Measurements from ENCODE around the gene TNK2.

DNA sequence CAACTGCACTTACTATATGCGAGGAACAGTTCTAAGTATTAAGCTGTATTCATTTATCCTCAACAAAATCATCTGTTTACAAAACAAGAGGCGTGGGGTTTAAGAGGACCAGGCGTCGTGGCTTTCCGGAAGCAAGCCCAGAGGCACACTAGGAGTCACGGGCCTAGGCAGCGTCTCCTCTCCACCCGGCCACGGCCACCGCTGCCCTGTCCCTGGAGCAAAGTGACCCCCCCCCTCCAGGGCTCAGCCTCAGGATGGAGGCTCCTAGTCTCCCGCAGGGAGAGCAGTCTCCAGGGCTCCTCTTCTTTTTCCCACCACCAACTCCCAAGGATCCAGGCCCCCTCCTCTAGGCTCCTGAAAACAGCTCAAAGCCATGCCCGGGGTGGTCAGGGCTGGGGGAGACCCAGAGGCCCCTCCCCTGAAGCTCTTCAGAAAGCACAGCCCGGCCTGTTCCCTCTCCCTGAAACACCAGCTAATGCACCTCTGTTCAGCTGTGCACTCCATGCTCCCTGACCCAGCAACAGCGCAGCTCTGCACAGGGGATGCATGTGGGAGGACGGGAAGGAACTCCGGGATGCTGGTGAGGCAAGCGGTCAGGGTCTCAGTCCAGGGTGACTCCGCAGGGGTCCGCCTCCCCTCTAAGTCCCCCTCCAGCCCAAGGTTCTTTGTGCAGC is 16.8 kb downstream of the TNK2 start:
- TF ChIP-seq, protein P1, sequence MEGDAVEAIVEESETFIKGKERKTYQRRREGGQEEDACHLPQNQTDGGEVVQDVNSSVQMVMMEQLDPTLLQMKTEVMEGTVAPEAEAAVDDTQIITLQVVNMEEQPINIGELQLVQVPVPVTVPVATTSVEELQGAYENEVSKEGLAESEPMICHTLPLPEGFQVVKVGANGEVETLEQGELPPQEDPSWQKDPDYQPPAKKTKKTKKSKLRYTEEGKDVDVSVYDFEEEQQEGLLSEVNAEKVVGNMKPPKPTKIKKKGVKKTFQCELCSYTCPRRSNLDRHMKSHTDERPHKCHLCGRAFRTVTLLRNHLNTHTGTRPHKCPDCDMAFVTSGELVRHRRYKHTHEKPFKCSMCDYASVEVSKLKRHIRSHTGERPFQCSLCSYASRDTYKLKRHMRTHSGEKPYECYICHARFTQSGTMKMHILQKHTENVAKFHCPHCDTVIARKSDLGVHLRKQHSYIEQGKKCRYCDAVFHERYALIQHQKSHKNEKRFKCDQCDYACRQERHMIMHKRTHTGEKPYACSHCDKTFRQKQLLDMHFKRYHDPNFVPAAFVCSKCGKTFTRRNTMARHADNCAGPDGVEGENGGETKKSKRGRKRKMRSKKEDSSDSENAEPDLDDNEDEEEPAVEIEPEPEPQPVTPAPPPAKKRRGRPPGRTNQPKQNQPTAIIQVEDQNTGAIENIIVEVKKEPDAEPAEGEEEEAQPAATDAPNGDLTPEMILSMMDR (conservative IDR thresholded peaks at IDR 0.05; ENCODE audit: low read length): no peak
- TF ChIP-seq EZH2phosphoT487 (IDR thresholded peaks at IDR 0.05; ENCODE audit: borderline replicate concordance): no peak
